WTC11 (cell line): ENCODE results near the gene NRXN3. TPM values are rescaled to one million over a fixed set of nuclear protein-coding genes. Genes with fewer than 3 reads are reported as not detected.

ENCODE experiments used
- ATAC-seq: fragments of 200-7000 bp; cut with Tn5 transposase; 2 replicates; pipeline ENCODE4 v1.10.0; 2021; ENCODE audit warnings: mild to moderate bottlenecking, moderate library complexity
- CTCF ChIA-PET: fragments of 300-600 bp; sonication (Branson Sonifier 250); formaldehyde crosslinking; loops from one replicate; lab custom pipeline; 2021; ENCODE audit warnings: antibody characterized with exemption; lab: Charles Lee
- POLR2A ChIA-PET: fragments of 350-600 bp; sonication (Branson Sonifier 250); formaldehyde crosslinking; loops from one replicate; lab custom pipeline; 2021; ENCODE audit warnings: antibody characterized with exemption; lab: Charles Lee
- DNase-seq: peaks from one replicate; pipeline ENCODE4 v3.0.0; 2021; ENCODE audit warnings: low spot score
- H3K27ac Mint-ChIP-seq: 2 replicates; pipeline ENCODE4 v1.8.0; 2021; ENCODE audit warnings: mixed read lengths
- H3K27me3 Mint-ChIP-seq: 2 replicates; pipeline ENCODE4 v1.8.0; 2021; ENCODE audit warnings: low read depth, mild to moderate bottlenecking, moderate library complexity, mixed read lengths
- H3K36me3 Mint-ChIP-seq: 2 replicates; pipeline ENCODE4 v1.8.0; 2021; ENCODE audit warnings: mixed read lengths
- H3K4me1 Mint-ChIP-seq: 2 replicates; pipeline ENCODE4 v1.8.0; 2022; ENCODE audit warnings: mixed read lengths
- H3K4me3 Mint-ChIP-seq: 2 replicates; pipeline ENCODE4 v1.8.0; 2021; ENCODE audit warnings: mild to moderate bottlenecking, moderate library complexity, mixed read lengths
- H3K9me3 Mint-ChIP-seq: 2 replicates; pipeline ENCODE4 v1.8.0; 2021; ENCODE audit warnings: mixed read lengths
- CREM ChIP-seq: sonication (generic); formaldehyde crosslinking; IDR thresholded peaks from 2 replicates; pipeline ENCODE4 v1.8.1; 2022; ENCODE audit warnings: mild to moderate bottlenecking, missing genetic modification reagents, moderate library complexity
- ESRRA ChIP-seq: sonication (generic); formaldehyde crosslinking; IDR thresholded peaks from 2 replicates; pipeline ENCODE4 v1.8.1; 2022; ENCODE audit warnings: mild to moderate bottlenecking, missing genetic modification reagents, borderline replicate concordance
- FOXK1 ChIP-seq: sonication (generic); formaldehyde crosslinking; IDR thresholded peaks from 2 replicates; pipeline ENCODE4 v1.8.0; 2022; ENCODE audit warnings: mild to moderate bottlenecking, moderate library complexity, missing genetic modification reagents
- FOXP1 ChIP-seq: sonication (generic); formaldehyde crosslinking; IDR thresholded peaks from 2 replicates; pipeline ENCODE4 v1.8.0; 2022; ENCODE audit warnings: missing genetic modification reagents, mild to moderate bottlenecking, moderate library complexity, borderline replicate concordance
- IRF2 ChIP-seq: sonication (generic); formaldehyde crosslinking; IDR thresholded peaks from 2 replicates; pipeline ENCODE4 v1.8.0; 2022; ENCODE audit warnings: low read depth, missing genetic modification reagents, borderline replicate concordance
- MYBL2 ChIP-seq: sonication (generic); formaldehyde crosslinking; IDR thresholded peaks from 2 replicates; pipeline ENCODE4 v1.8.1; 2023; ENCODE audit warnings: mild to moderate bottlenecking, moderate library complexity, missing genetic modification reagents
- NFE2L1 ChIP-seq: sonication (generic); formaldehyde crosslinking; IDR thresholded peaks from 2 replicates; pipeline ENCODE4 v1.8.1; 2023; ENCODE audit warnings: missing genetic modification reagents
- NFYB ChIP-seq: sonication (generic); formaldehyde crosslinking; conservative IDR thresholded peaks from 2 replicates; pipeline ENCODE4 v1.8.0; 2022; ENCODE audit warnings: low read depth, missing genetic modification reagents
- TEAD1 ChIP-seq: sonication (generic); formaldehyde crosslinking; IDR thresholded peaks from 2 replicates; pipeline ENCODE4 v1.8.0; 2022; ENCODE audit warnings: mild to moderate bottlenecking, missing genetic modification reagents
- ZNF138 ChIP-seq: sonication (generic); formaldehyde crosslinking; conservative IDR thresholded peaks from 2 replicates; pipeline ENCODE4 v1.8.1; 2022; ENCODE audit warnings: mild to moderate bottlenecking, moderate library complexity, missing genetic modification reagents
- ZNF219 ChIP-seq: sonication (generic); formaldehyde crosslinking; IDR thresholded peaks from 2 replicates; pipeline ENCODE4 v1.8.0; 2023; ENCODE audit warnings: missing genetic modification reagents, mild to moderate bottlenecking, borderline replicate concordance
- ZNF416 ChIP-seq: fragments of 250-450 bp; sonication (Bioruptor Pico); IDR thresholded peaks from 2 replicates; pipeline ENCODE4 v1.9.0; 2021; ENCODE audit warnings: mild to moderate bottlenecking, inconsistent platforms
- ZNF423 ChIP-seq: fragments of 250-450 bp; sonication (Bioruptor Pico); IDR thresholded peaks from 2 replicates; pipeline ENCODE4 v2.1.2; 2022; ENCODE audit warnings: mild to moderate bottlenecking, moderate library complexity
- total RNA-seq: library from RNA; stranded (reverse); gene quantifications from 3 replicates; pipeline ENCODE4 v1.2.3, GENCODE V29; 2021
- TF ChIP-seq, protein P1 (sequence below): sonication (generic); formaldehyde crosslinking; IDR thresholded peaks from 2 replicates; pipeline ENCODE4 v1.8.0; 2022; ENCODE audit warnings: mild to moderate bottlenecking, missing genetic modification reagents
- TF ChIP-seq, protein P2 (sequence below): sonication (generic); formaldehyde crosslinking; conservative IDR thresholded peaks from 2 replicates; pipeline ENCODE4 v1.8.1; 2023; ENCODE audit warnings: mild to moderate bottlenecking, low read depth, missing genetic modification reagents, moderate library complexity
- TF ChIP-seq, protein P3 (sequence below): sonication (generic); formaldehyde crosslinking; IDR thresholded peaks from 2 replicates; pipeline ENCODE4 v1.8.1; 2023; ENCODE audit warnings: mild to moderate bottlenecking, missing genetic modification reagents
- TF ChIP-seq, protein P4 (sequence below): sonication (generic); formaldehyde crosslinking; IDR thresholded peaks from 2 replicates; pipeline ENCODE4 v1.8.1; 2023; ENCODE audit warnings: mild to moderate bottlenecking, moderate library complexity, missing genetic modification reagents

The NRXN3 gene
- total RNA-seq, 1 experiment from 2014 or later: 3.0 TPM

DNA sequence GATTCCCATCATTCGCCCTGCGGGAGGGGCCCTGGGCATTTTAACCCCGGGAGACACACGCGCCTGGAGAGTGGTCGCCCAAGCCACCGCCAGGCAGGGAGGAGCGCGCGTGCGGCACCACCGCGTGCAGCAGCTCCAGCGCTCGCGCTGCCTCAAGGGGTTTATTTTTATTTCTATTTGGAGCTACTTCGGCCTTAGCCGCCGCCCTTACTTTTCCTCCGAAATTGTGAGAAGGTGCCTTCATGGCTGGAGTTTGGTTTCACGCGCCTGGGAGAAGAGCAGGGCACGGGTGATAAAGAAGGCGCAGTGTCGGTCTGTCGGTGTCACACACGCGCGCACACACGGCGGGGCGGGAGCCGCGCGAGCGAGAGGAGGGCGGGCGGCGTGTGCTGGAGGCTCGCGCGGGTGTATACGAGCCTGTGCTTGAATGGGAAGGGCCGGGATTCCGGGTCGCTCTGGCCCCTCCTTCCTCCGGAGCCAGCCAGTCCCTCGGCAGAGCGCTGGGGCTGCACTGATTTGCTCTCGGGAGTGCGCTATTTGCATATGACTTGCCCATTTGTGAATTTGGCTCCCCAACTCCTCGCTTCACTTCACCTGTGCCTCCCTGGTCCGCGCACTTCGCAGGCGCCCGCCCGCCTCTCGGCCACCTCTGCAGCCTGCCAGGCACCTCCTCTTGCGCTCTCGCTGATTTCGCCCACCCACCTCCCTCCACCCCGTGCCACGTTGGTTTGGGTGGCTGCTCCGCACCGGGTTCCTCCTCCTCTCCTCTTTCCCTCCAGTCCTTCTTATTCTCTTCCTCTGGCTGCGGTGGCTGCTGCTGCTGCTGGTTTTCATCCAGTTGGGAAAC lies 1108.8 kb downstream of the NRXN3 start:
- DNase-seq: peak; percentile 85
- CTCF ChIA-PET: interaction anchor here (1.0 kb wide), 1 partner anchor 265 kb away, joined by 3 read pairs; no protein-coding TSS in a partner anchor
- Mint-ChIP-seq H3K4me3 (peak overlapping the region; percentile 87), H3K27me3 (peaks cover 67% of the 10 kb centered on the region), H3K36me3 (0 out of 2 replicates have a peak, but pooled peaks cover 2% of the 10 kb centered on the region), H3K9me3 (no peaks in the 10 kb centered on the region; the same call in 1 of the 2 replicates), H3K27ac (no peak overlapping the region), H3K4me1 (peaks cover 33% of the 10 kb centered on the region)
- TF ChIP-seq ESRRA (CRISPR knock-in tag): no peak
- TF ChIP-seq, protein P1, sequence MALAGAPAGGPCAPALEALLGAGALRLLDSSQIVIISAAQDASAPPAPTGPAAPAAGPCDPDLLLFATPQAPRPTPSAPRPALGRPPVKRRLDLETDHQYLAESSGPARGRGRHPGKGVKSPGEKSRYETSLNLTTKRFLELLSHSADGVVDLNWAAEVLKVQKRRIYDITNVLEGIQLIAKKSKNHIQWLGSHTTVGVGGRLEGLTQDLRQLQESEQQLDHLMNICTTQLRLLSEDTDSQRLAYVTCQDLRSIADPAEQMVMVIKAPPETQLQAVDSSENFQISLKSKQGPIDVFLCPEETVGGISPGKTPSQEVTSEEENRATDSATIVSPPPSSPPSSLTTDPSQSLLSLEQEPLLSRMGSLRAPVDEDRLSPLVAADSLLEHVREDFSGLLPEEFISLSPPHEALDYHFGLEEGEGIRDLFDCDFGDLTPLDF (CRISPR knock-in tag): no peak
- TF ChIP-seq TEAD1 (CRISPR knock-in tag): peak; percentile 17; the same call in 1 of the 2 replicates
- TF ChIP-seq, protein P2, sequence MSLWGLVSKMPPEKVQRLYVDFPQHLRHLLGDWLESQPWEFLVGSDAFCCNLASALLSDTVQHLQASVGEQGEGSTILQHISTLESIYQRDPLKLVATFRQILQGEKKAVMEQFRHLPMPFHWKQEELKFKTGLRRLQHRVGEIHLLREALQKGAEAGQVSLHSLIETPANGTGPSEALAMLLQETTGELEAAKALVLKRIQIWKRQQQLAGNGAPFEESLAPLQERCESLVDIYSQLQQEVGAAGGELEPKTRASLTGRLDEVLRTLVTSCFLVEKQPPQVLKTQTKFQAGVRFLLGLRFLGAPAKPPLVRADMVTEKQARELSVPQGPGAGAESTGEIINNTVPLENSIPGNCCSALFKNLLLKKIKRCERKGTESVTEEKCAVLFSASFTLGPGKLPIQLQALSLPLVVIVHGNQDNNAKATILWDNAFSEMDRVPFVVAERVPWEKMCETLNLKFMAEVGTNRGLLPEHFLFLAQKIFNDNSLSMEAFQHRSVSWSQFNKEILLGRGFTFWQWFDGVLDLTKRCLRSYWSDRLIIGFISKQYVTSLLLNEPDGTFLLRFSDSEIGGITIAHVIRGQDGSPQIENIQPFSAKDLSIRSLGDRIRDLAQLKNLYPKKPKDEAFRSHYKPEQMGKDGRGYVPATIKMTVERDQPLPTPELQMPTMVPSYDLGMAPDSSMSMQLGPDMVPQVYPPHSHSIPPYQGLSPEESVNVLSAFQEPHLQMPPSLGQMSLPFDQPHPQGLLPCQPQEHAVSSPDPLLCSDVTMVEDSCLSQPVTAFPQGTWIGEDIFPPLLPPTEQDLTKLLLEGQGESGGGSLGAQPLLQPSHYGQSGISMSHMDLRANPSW: no peak
- TF ChIP-seq MYBL2 (CRISPR knock-in tag): 0 out of 2 replicates have a peak, but pooled peaks have one; percentile 15
- TF ChIP-seq FOXK1 (CRISPR knock-in tag): 0 out of 2 replicates have a peak, but pooled peaks have one; percentile 24
- TF ChIP-seq, protein P3, sequence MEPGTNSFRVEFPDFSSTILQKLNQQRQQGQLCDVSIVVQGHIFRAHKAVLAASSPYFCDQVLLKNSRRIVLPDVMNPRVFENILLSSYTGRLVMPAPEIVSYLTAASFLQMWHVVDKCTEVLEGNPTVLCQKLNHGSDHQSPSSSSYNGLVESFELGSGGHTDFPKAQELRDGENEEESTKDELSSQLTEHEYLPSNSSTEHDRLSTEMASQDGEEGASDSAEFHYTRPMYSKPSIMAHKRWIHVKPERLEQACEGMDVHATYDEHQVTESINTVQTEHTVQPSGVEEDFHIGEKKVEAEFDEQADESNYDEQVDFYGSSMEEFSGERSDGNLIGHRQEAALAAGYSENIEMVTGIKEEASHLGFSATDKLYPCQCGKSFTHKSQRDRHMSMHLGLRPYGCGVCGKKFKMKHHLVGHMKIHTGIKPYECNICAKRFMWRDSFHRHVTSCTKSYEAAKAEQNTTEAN: 0 out of 2 replicates have a peak, but pooled peaks have one; percentile 49
- TF ChIP-seq, all 79 proteins: peak for 4
- POLR2A ChIA-PET: no interaction called here
- peak; percentile 94 for ATAC-seq

DNA sequence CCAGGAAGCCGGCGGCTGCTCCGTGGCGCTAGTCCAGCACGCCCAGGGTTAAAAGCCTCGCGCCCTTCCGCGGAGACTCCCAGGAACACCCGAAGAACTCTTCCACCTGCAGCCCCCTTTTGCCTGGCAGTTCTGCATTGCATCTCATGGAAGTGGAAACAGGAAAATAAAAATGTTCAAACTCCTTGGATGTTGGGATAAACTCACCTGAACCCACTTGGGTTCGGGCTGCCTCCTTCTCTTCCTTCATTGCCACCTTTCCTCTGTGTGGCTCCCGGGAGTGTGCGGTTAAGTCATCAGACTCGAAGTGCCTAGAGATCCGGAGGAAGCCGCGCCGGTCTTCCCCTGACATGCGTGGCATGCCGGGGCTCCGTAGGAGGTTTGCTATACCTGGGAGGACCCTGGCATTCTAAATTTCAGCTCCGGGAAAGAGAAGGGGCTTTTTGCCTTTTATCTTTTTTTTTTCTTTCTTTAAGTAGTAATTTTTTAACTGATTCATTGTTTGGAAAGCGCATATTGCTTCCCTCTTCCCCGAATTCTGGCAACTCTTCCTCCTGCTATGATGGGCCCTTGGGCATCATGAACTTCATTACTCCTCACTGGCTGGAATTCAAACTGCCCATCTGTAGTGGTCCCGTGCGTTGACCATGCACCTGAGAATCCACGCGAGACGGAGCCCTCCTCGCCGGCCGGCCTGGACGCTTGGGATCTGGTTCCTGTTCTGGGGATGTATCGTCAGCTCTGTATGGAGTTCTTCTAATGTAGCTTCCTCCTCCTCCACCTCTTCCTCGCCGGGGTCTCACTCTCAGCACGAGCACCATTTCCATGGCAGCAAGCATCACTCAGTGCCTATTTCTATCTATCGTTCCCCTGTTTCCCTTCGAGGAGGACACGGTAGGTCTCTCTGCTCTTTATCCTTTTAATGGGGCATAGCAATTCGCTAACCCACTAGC lies 1109.7 kb downstream of the NRXN3 start:
- CTCF ChIA-PET: no interaction called here
- no peak overlapping the region for H3K27ac Mint-ChIP-seq

DNA sequence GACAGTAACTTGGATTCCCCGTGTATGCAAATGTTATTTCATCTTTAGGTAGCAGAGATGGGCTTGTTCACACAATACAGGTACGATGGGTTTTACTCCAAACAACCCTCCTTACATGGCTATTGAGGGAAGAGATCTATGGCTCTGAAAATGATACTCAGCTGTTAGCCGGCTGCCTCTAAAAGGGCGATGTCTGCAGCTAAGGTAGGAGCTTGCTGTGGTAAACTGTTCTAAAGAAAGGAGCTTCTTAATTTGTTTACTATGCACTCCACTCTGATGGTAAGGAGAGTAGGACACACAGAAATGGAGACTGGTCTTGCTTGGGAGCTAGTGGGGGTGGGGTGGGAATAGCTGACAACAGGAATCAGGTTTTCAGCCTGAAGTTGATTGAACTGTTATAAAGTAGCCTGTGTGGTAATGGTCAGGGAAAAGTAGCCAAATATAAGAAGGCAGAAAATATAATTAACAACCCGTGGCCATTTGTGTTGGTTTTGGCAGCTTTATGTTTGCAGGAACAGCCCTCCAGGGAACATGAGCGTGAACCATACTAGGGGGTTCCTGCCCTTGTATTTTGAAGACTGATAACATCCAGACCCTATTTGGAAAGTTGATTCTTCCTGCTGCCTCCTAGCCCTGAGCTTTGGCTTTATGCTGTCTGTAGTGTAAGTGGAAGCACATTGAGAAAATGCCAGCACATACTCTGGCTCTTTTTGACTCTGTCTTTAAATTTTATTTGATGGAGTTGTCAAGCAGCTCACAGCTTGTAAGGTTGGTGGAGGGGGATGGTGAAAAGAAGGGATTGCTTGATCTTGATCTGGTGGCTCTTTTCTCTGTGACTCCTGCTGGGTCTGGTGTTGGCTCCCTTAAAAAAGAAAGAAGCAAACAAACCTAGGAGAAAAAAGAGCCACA lies 1111.3 kb downstream of the NRXN3 start:
- H3K27me3 Mint-ChIP-seq: peaks cover 76% of the 10 kb centered on the region
- H3K27ac Mint-ChIP-seq: no peak overlapping the region
- ATAC-seq (no peak), DNase-seq (no peak)
- ChIA-PET CTCF (no interaction called here), POLR2A (no interaction called here)
- H3K36me3 Mint-ChIP-seq: peaks cover 4% of the 10 kb centered on the region; the same call in 1 of the 2 replicates
- peaks cover 33% of the 10 kb centered on the region for H3K4me1 Mint-ChIP-seq
- peak overlapping the region; percentile 87 for H3K4me3 Mint-ChIP-seq
- H3K9me3 Mint-ChIP-seq: no peaks in the 10 kb centered on the region; the same call in 1 of the 2 replicates
- TF ChIP-seq ZNF219 (CRISPR knock-in tag): no peak
- no peak for TF ChIP-seq CREM (CRISPR knock-in tag)
- TF ChIP-seq ZNF416 (CRISPR knock-in tag): no peak
- TF ChIP-seq FOXP1: no peak
- no peak for TF ChIP-seq NFE2L1 (CRISPR knock-in tag)
- TF ChIP-seq NFYB (CRISPR knock-in tag): no peak
- no peak for TF ChIP-seq ZNF423 (CRISPR knock-in tag)
- TF ChIP-seq, protein P4, sequence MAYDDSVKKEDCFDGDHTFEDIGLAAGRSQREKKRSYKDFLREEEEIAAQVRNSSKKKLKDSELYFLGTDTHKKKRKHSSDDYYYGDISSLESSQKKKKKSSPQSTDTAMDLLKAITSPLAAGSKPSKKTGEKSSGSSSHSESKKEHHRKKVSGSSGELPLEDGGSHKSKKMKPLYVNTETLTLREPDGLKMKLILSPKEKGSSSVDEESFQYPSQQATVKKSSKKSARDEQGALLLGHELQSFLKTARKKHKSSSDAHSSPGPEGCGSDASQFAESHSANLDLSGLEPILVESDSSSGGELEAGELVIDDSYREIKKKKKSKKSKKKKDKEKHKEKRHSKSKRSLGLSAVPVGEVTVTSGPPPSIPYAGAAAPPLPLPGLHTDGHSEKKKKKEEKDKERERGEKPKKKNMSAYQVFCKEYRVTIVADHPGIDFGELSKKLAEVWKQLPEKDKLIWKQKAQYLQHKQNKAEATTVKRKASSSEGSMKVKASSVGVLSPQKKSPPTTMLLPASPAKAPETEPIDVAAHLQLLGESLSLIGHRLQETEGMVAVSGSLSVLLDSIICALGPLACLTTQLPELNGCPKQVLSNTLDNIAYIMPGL (CRISPR knock-in tag): no peak
- TF ChIP-seq, protein P1 (CRISPR knock-in tag): no peak
- no peak for TF ChIP-seq ZNF138 (CRISPR knock-in tag)

More for the DNA sequence above, 1109.7 kb downstream of the NRXN3 start:
- POLR2A ChIA-PET: no interaction called here
- peak; percentile 4 for ATAC-seq
- peak overlapping the region; percentile 87 for H3K4me3 Mint-ChIP-seq
- peaks cover 4% of the 10 kb centered on the region; the same call in 1 of the 2 replicates for H3K36me3 Mint-ChIP-seq
- no peaks in the 10 kb centered on the region; the same call in 1 of the 2 replicates for H3K9me3 Mint-ChIP-seq
- DNase-seq: peak; percentile 15
- H3K4me1 Mint-ChIP-seq: peaks cover 33% of the 10 kb centered on the region
- TF ChIP-seq IRF2 (CRISPR knock-in tag) (no peak), TEAD1 (CRISPR knock-in tag) (peak; percentile 6; the same call in 1 of the 2 replicates)
- peaks cover 74% of the 10 kb centered on the region for H3K27me3 Mint-ChIP-seq
